ENCODE results near the gene CAMK1D. TPM values are rescaled to one million over a fixed set of nuclear protein-coding genes. Genes with fewer than 3 reads are reported as not detected.
"Not testable (repeated sequence)": the region's sequence is repeated elsewhere in the genome, so short reads cannot be mapped to it uniquely, and the experiment has no call there.

CAMK1D gene
- total RNA-seq, 2 donors from 2014 or later = 4.5 to 7.8 TPM

- TF ChIP-seq CTCF (conservative IDR thresholded peaks at IDR 0.05) = no peak
- peak overlapping the region; percentile 5 for H3K27ac ChIP-seq (ENCODE audit: low read depth, low read length)
- 43 to 75% methylated on average over 1 to 5 of the region's 5 CpGs for WGBS, 2 experiments (ENCODE audit: insufficient coverage in 1 of 2, insufficient read length in 1 of 2)
- Mint-ChIP-seq H3K4me1 (peaks cover 41% of the 10 kb centered on the region), H3K27ac (no peak overlapping the region), H3K9me3 (no peaks in the 10 kb centered on the region), H3K4me3 (no peak overlapping the region), H3K27me3 (ENCODE audit: insufficient read depth) (peaks cover 20% of the 10 kb centered on the region), H3K36me3 (ENCODE audit: low read depth) (no peaks in the 10 kb centered on the region)
- H3K36me3 ChIP-seq (ENCODE audit: control insufficient read depth, insufficient read depth, low read length) = no peaks in the 10 kb centered on the region
- H3K9me3 ChIP-seq (ENCODE audit: control insufficient read depth, low read length) = no peaks in the 10 kb centered on the region
- H3K4me1 ChIP-seq (ENCODE audit: control insufficient read depth, insufficient read depth, low read length) = no peaks in the 10 kb centered on the region
- H3K27me3 ChIP-seq (ENCODE audit: control insufficient read depth, insufficient read depth, low read length, poor library complexity, severe bottlenecking) = peaks cover 4% of the 10 kb centered on the region
- H3K4me3 ChIP-seq (ENCODE audit: low read length) = no peak overlapping the region
- no peak for DNase-seq
- no peak overlapping the region for H3K9ac ChIP-seq (ENCODE audit: extremely low read depth, low read length, poor library complexity, severe bottlenecking)
Observed at GRCh38 chr10:12360461-12360860, 11.1 kb downstream of the CAMK1D start.

GRCh38 chr10:12361115-12361514 is 11.8 kb downstream of the CAMK1D start:
- not testable (repeated sequence) for H3K4me3 Mint-ChIP-seq; H3K4me3 ChIP-seq (ENCODE audit: low read length); H3K9me3 ChIP-seq (ENCODE audit: control insufficient read depth, low read length); H3K27me3 ChIP-seq (ENCODE audit: control insufficient read depth, insufficient read depth, low read length, poor library complexity, severe bottlenecking); H3K36me3 ChIP-seq (ENCODE audit: control insufficient read depth, insufficient read depth, low read length); H3K9ac ChIP-seq (ENCODE audit: extremely low read depth, low read length, poor library complexity, severe bottlenecking); H3K36me3 Mint-ChIP-seq (ENCODE audit: low read depth); H3K27ac Mint-ChIP-seq; H3K9me3 Mint-ChIP-seq; DNase-seq; H3K4me1 ChIP-seq (ENCODE audit: control insufficient read depth, insufficient read depth, low read length); H3K27ac ChIP-seq (ENCODE audit: low read depth, low read length)
- peaks cover 36% of the 10 kb centered on the region for H3K4me1 Mint-ChIP-seq
- 90 to 93% methylated on average over 2 to 5 of the region's 5 CpGs for WGBS, 2 experiments (ENCODE audit: insufficient coverage in 1 of 2, insufficient read length in 1 of 2)
- H3K27me3 Mint-ChIP-seq (ENCODE audit: insufficient read depth) = peaks cover 14% of the 10 kb centered on the region

GRCh38 chr10:12364559-12364958 is 15.2 kb downstream of the CAMK1D start:
- no peak for TF ChIP-seq CTCF (conservative IDR thresholded peaks at IDR 0.05)
- H3K27ac Mint-ChIP-seq = no peak overlapping the region

GRCh38 chr10:12367272-12367671 is 17.9 kb downstream of the CAMK1D start:
- Histone ChIP-seq H3K9me3 (ENCODE audit: control insufficient read depth, low read length) (no peaks in the 10 kb centered on the region), H3K36me3 (ENCODE audit: control insufficient read depth, insufficient read depth, low read length) (no peaks in the 10 kb centered on the region), H3K27me3 (ENCODE audit: control insufficient read depth, insufficient read depth, low read length, poor library complexity, severe bottlenecking) (no peaks in the 10 kb centered on the region), H3K4me3 (ENCODE audit: low read length) (no peak overlapping the region), H3K4me1 (ENCODE audit: control insufficient read depth, insufficient read depth, low read length) (no peaks in the 10 kb centered on the region), H3K27ac (ENCODE audit: low read depth, low read length) (no peak overlapping the region), H3K9ac (ENCODE audit: extremely low read depth, low read length, poor library complexity, severe bottlenecking) (no peak overlapping the region)
- H3K9me3 Mint-ChIP-seq = no peaks in the 10 kb centered on the region
- no peaks in the 10 kb centered on the region for H3K27me3 Mint-ChIP-seq (ENCODE audit: insufficient read depth)
- TF ChIP-seq CTCF (conservative IDR thresholded peaks at IDR 0.05) = no peak
- no peak overlapping the region for H3K4me3 Mint-ChIP-seq
- no peaks in the 10 kb centered on the region for H3K4me1 Mint-ChIP-seq
- 88 to 97% methylated on average over 1 to 4 of the region's 4 CpGs for WGBS, 2 experiments (ENCODE audit: insufficient coverage in 1 of 2, insufficient read length in 1 of 2)
- no peak for DNase-seq
- H3K27ac Mint-ChIP-seq = no peak overlapping the region
- H3K36me3 Mint-ChIP-seq (ENCODE audit: low read depth) = no peaks in the 10 kb centered on the region

More at GRCh38 chr10:12364559-12364958, 15.2 kb downstream of the CAMK1D start:
- no peak overlapping the region for H3K4me3 ChIP-seq (ENCODE audit: low read length)
- H3K9me3 ChIP-seq (ENCODE audit: control insufficient read depth, low read length) = no peaks in the 10 kb centered on the region
- Mint-ChIP-seq H3K36me3 (ENCODE audit: low read depth) (no peaks in the 10 kb centered on the region), H3K4me3 (no peak overlapping the region), H3K27me3 (ENCODE audit: insufficient read depth) (peaks cover 4% of the 10 kb centered on the region), H3K9me3 (no peaks in the 10 kb centered on the region), H3K4me1 (peaks cover 13% of the 10 kb centered on the region)
- no peak overlapping the region for H3K27ac ChIP-seq (ENCODE audit: low read depth, low read length)
- H3K9ac ChIP-seq (ENCODE audit: extremely low read depth, low read length, poor library complexity, severe bottlenecking) = no peak overlapping the region
- H3K36me3 ChIP-seq (ENCODE audit: control insufficient read depth, insufficient read depth, low read length) = no peaks in the 10 kb centered on the region
- no peaks in the 10 kb centered on the region for H3K4me1 ChIP-seq (ENCODE audit: control insufficient read depth, insufficient read depth, low read length)
- WGBS, 2 experiments (ENCODE audit: insufficient coverage in 1 of 2, insufficient read length in 1 of 2) = 87 to 90% methylated on average over 3 of the region's 3 CpGs
- no peak for DNase-seq
- H3K27me3 ChIP-seq (ENCODE audit: control insufficient read depth, insufficient read depth, low read length, poor library complexity, severe bottlenecking) = no peaks in the 10 kb centered on the region

Measured in endodermal cell (in vitro differentiated cells).